ENCODE results near the gene FTO.

FTO gene

DNA sequence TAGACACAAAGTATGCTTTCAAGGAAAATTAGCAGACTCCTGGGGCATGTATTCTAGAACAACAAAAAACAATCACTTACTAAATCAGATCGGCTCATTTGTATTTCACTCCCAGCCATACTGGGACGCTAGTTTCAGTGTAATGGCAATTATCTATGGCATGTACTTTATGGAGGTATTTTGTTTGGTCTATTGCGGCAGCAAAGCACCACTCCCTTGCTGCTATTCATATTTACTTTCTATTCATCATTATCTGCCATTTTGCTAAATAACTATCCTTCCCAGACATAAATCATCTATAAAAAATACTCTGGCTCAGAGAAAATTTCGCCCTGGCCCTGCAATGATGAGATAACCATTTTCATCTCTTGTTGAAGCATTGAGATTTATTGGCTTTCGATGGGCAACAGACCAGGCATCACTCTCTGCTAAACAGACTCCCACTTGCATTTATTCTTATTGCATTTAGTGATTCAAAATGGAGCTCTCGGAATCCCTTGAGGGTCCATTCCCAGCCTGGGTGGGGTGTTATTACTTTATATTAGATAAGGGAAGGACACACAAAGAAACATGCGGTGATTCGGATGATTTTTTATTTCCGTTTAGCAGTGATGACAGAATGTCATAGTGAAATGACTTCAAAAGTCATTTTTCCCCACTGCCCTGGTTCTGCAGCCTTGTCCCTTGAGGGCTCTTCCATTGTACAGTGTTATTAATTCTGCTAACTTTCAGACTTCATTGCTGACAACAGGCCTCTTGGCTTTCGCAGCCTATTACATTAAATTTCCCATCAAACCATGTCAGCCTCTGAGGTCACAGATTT, 356.9 kb downstream of the FTO start:
- DNase-seq (ENCODE audit: low read depth) = no peak
- H3K4me3 ChIP-seq (ENCODE audit: low read depth, low read length) = no peak overlapping the region
- TF ChIP-seq, protein P1, sequence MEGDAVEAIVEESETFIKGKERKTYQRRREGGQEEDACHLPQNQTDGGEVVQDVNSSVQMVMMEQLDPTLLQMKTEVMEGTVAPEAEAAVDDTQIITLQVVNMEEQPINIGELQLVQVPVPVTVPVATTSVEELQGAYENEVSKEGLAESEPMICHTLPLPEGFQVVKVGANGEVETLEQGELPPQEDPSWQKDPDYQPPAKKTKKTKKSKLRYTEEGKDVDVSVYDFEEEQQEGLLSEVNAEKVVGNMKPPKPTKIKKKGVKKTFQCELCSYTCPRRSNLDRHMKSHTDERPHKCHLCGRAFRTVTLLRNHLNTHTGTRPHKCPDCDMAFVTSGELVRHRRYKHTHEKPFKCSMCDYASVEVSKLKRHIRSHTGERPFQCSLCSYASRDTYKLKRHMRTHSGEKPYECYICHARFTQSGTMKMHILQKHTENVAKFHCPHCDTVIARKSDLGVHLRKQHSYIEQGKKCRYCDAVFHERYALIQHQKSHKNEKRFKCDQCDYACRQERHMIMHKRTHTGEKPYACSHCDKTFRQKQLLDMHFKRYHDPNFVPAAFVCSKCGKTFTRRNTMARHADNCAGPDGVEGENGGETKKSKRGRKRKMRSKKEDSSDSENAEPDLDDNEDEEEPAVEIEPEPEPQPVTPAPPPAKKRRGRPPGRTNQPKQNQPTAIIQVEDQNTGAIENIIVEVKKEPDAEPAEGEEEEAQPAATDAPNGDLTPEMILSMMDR (IDR thresholded peaks at IDR 0.05; ENCODE audit: insufficient read depth, low read depth, low read length, missing control alignments) = no peak

DNA sequence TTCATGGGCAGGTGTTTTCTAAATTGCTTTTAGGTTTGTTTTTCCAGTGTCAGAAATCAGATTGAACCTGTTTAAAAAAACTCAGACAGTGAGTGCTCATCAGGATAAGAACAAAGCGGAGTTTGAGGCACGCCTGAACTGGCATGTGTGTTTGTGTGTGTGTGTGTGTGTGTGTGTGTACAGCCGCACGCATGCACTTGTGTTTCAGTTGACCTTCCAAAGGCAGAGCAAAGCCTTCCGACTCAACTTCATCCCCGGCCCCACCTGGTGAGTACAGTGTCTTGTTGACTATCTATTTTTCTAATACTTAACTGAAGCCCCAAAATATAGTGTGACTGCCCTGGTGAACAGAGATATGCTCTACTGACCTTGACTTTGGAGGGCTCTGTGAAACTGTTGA, 357.5 kb downstream of the FTO start:
- DNase-seq (ENCODE audit: low read depth) = no peak
- no peak overlapping the region for H3K4me3 ChIP-seq (ENCODE audit: low read depth, low read length)
- TF ChIP-seq, protein P1 (IDR thresholded peaks at IDR 0.05; ENCODE audit: insufficient read depth, low read depth, low read length, missing control alignments) = no peak

DNA sequence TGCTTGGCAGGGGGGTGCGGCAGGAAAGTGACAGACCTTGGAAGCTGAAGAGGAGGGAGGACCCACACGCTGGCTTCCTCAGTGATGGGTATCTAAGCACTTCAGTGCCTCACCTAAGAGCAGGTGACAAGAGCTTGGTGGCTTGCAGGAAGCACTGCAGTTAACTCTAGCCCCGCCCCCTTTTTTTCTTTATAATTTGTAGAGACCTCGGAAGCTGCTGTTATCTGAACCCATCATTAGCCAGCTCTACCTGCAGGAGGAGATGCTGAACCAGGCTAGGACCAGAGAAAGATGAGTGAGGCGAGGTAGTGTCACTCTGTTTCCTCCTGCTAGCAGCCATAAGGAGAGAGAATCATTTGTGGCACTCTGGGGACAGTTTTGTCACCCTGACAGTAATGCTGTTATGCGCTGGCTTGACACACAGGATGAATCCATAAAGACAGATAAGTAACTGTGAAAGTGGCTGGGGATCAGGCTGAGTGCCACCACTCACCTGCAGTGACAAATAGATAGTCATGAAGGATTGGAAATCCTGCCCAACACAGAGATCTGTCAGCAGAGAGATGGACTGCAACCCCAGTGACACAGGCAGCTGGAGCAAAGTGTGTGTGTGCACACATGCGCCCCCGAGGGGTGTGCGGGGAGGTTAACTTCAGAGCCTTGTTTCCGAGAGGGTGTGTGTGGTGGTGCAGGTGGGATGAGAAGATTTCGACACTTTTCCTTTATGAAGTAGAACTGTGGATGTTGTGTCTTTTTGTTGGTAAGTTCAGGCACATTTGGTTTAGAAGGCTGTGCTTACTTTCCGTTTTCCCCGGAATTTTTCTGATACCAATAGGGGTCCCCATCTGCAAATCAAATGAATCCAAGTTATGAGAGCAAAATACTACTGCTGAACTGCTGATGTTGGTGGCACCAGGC, 358.7 kb downstream of the FTO start:
- TF ChIP-seq, protein P1 (IDR thresholded peaks at IDR 0.05; ENCODE audit: insufficient read depth, low read depth, low read length, missing control alignments) = no peak
- H3K4me3 ChIP-seq (ENCODE audit: low read depth, low read length) = no peak overlapping the region
- no peak for DNase-seq (ENCODE audit: low read depth)

DNA sequence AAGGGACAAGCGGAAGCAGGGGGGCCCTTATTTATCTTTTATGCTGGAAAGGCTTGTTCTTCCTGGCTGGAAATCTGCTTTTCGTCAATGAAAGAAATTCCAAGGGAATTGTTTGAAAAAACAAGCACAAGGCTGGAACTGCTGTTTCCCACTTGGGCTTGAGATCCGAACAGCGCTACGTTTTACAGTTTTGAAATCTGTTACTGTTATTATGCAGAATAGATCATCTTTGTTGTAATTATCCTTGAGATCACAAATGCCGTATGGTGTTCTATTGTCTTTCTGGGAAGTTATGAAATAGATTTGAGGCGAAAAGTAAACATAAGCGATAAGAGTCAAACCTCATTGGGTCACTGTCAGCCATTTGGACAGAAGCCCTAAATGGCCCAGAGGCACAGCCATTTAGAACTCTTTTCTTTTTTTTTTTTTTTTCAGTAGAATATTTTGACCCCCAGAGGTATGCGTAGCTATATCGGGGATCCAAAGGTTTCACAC, 359.4 kb downstream of the FTO start:
- H3K4me3 ChIP-seq (ENCODE audit: low read depth, low read length) = no peak overlapping the region

DNA sequence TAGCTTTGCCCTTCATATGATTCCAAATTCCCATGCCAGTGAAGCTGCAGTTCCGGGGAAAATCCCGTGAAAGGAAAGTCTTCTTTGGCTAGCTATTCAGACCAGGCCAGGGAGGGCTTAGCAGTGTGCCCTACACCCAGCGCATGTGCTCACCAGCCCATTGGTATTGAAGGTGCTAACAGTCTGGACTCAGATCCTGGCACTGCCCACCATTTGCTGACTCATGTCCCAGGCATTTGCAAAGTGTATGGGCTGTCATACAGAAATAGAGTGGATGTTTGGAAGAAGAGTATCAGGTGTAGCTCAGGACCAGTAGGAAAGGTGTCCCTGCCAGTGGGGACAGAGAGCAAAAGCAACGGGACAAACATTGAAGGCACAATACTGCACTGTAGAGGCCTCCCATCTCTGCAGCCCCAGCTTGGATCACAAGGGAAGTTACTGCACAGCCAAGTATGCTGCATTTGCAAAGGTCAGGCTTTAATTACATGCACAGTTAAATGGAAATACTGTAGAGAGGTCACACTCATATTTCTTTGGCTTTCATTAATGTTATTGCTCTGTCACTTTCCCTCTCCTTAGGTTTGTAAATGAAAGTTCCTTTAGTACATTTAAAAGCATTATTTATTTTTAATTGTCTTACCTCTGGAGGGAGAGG, 362.6 kb downstream of the FTO start:
- DNase-seq (ENCODE audit: low read depth) = no peak
- TF ChIP-seq, protein P1 (IDR thresholded peaks at IDR 0.05; ENCODE audit: insufficient read depth, low read depth, low read length, missing control alignments) = no peak
- H3K4me3 ChIP-seq (ENCODE audit: low read depth, low read length) = no peak overlapping the region

More for the DNA sequence above, 359.4 kb downstream of the FTO start:
- TF ChIP-seq, protein P1 (IDR thresholded peaks at IDR 0.05; ENCODE audit: insufficient read depth, low read depth, low read length, missing control alignments) = no peak
- DNase-seq (ENCODE audit: low read depth) = no peak

DNA sequence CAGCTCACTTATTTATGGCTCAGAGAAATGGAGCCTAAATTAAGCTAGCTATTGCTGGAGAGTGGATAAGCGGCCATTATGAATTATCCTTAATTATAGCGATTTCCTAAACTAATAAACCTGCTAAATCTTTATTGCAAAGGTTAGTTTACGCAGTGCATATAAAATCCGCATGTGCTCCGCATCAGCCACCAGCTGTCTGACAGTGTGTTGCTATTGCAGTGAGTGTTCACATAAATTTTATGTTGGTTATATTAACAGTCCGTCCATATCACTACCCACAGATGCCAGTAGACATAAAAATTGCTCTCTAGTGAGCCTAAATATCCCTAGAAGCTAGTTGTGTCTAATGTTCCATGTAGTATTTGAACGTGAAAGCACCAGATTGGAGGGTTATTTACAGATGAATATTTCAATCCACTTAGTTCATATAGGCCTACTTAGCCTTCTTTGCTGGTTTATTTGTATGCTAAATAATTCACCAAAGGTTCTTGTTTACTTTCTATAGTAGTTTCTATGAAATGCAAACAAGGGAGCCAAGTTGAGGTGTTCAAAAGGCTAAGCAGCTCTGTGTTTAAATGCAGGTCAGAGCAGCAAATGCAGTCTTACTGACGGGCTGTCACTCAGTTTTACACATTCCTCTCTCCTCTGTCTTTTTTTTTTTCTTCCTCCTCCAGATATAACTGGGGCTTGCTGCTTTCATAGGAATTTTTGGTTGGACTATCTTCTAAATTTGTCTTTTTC, 363.5 kb downstream of the FTO start:
- TF ChIP-seq, protein P1 (IDR thresholded peaks at IDR 0.05; ENCODE audit: insufficient read depth, low read depth, low read length, missing control alignments) = no peak
- DNase-seq (ENCODE audit: low read depth) = no peak
- no peak overlapping the region for H3K4me3 ChIP-seq (ENCODE audit: low read depth, low read length)

Data from GM12865 (cell line).